HEK293 (cell line): ENCODE data around the gene TEAD4.

Experiments used
- CTCF ChIA-PET: fragments of 350-600 bp; formaldehyde crosslinking; extraction: SDS; loops from one replicate; lab custom pipeline; 2021; ENCODE audit warnings: antibody characterized with exemption; lab: Yijun Ruan, JAX
- POLR2A ChIA-PET: fragments of 300-600 bp; formaldehyde crosslinking; extraction: SDS; loops from one replicate; lab custom pipeline; 2020; ENCODE audit warnings: antibody characterized with exemption, inconsistent platforms; lab: Yijun Ruan, JAX
- H3K27ac ChIP-seq: fragments of 200-500 bp; sonication (Bioruptor generic); 2 replicates; pipeline ENCODE4 v1.5.1; 2014; ENCODE audit warnings: low read depth, low read length, control low read depth, inconsistent platforms; ENCODE audit errors: extremely low read depth
- H3K36me3 ChIP-seq, 2 experiments: fragments of 200-500 bp in 1 of 2; sonication (Bioruptor generic) in 1 of 2; 1 replicate in 1 of 2; 2 replicates in 1 of 2; pipeline ENCODE4 v1.5.1; 2014 to 2017; ENCODE audit warnings: inconsistent platforms in 2 of 2, low read length in 2 of 2; ENCODE audit not compliant: control insufficient read depth in 2 of 2, insufficient read depth in 1 of 2
- H3K4me1 ChIP-seq: fragments of 200-500 bp; sonication (Bioruptor generic); 2 replicates; pipeline ENCODE4 v1.5.1; 2014; ENCODE audit warnings: mild to moderate bottlenecking, low read length, inconsistent platforms; ENCODE audit not compliant: control insufficient read depth, insufficient read depth
- H3K4me3 ChIP-seq: 2 replicates; pipeline ENCODE4 v1.5.1; 2011; ENCODE audit warnings: low read depth, mild to moderate bottlenecking, control low read depth, low read length, moderate library complexity
- H3K9me3 ChIP-seq: fragments of 200-500 bp; sonication (Bioruptor generic); 2 replicates; pipeline ENCODE4 v1.5.1; 2014; ENCODE audit warnings: low read depth, low read length, inconsistent platforms; ENCODE audit not compliant: control insufficient read depth, insufficient read depth
- FEZF1 ChIP-seq: fragments of 450-650 bp; formaldehyde crosslinking; IDR thresholded peaks from 2 replicates; pipeline ENCODE4 v1.5.1; 2016; ENCODE audit warnings: missing biosample characterization, missing genetic modification characterization
- GLIS1 ChIP-seq: fragments of 450-650 bp; formaldehyde crosslinking; IDR thresholded peaks from 2 replicates; pipeline ENCODE4 v1.5.1; 2016; ENCODE audit warnings: missing biosample characterization, missing genetic modification characterization
- IKZF3 ChIP-seq: fragments of 450-650 bp; IDR thresholded peaks from 2 replicates; pipeline ENCODE4 v1.5.0; 2018; ENCODE audit warnings: missing biosample characterization, mild to moderate bottlenecking, missing genetic modification characterization, moderate library complexity
- PATZ1 ChIP-seq: fragments of 450-650 bp; formaldehyde crosslinking; IDR thresholded peaks from 2 replicates; pipeline ENCODE4 v1.5.1; 2016; ENCODE audit warnings: missing biosample characterization, missing genetic modification characterization
- RBAK ChIP-seq: fragments of 450-650 bp; formaldehyde crosslinking; IDR thresholded peaks from 2 replicates; pipeline ENCODE4 v1.5.1; 2016; ENCODE audit warnings: missing biosample characterization, missing genetic modification characterization
- REPIN1 ChIP-seq: fragments of 450-650 bp; formaldehyde crosslinking; IDR thresholded peaks from 2 replicates; pipeline ENCODE4 v1.5.1; 2017; ENCODE audit warnings: missing biosample characterization, missing genetic modification characterization, low read depth
- SP2 ChIP-seq: fragments of 450-650 bp; formaldehyde crosslinking; IDR thresholded peaks from 2 replicates; pipeline ENCODE4 v1.5.1; 2016; ENCODE audit warnings: missing biosample characterization, missing genetic modification characterization
- ZBTB1 ChIP-seq: fragments of 450-650 bp; formaldehyde crosslinking; IDR thresholded peaks from 2 replicates; pipeline ENCODE4 v1.5.1; 2016; ENCODE audit warnings: missing biosample characterization, missing genetic modification characterization
- ZBTB20 ChIP-seq: fragments of 450-650 bp; formaldehyde crosslinking; IDR thresholded peaks from 2 replicates; pipeline ENCODE4 v1.5.1; 2016; ENCODE audit warnings: missing biosample characterization, missing genetic modification characterization
- ZBTB26 ChIP-seq: fragments of 450-650 bp; formaldehyde crosslinking; optimal IDR thresholded peaks from 2 replicates; pipeline ENCODE3; 2016; ENCODE audit warnings: missing biosample characterization, mild to moderate bottlenecking, missing genetic modification characterization
- ZFHX2 ChIP-seq: fragments of 450-650 bp; formaldehyde crosslinking; conservative IDR thresholded peaks from 2 replicates; pipeline ENCODE4 v1.5.1; 2016; ENCODE audit warnings: missing biosample characterization, missing genetic modification characterization
- ZFP37 ChIP-seq: fragments of 450-650 bp; formaldehyde crosslinking; IDR thresholded peaks from 2 replicates; pipeline ENCODE4 v1.5.1; 2016; ENCODE audit warnings: missing biosample characterization, missing genetic modification characterization
- ZNF335 ChIP-seq: fragments of 450-650 bp; formaldehyde crosslinking; conservative IDR thresholded peaks from 2 replicates; pipeline ENCODE4 v1.5.1; 2016; ENCODE audit warnings: missing biosample characterization, missing genetic modification characterization
- ZNF341 ChIP-seq: fragments of 450-650 bp; formaldehyde crosslinking; IDR thresholded peaks from 2 replicates; pipeline ENCODE4; 2016; ENCODE audit warnings: low read depth, missing biosample characterization, missing genetic modification characterization
- ZNF362 ChIP-seq: fragments of 450-650 bp; formaldehyde crosslinking; IDR thresholded peaks from 2 replicates; pipeline ENCODE4 v1.5.1; 2016; ENCODE audit warnings: missing biosample characterization, missing genetic modification characterization
- ZNF398 ChIP-seq: fragments of 450-650 bp; formaldehyde crosslinking; IDR thresholded peaks from 2 replicates; pipeline ENCODE4 v1.5.1; 2017; ENCODE audit warnings: missing biosample characterization, missing genetic modification characterization
- ZNF423 ChIP-seq: fragments of 450-650 bp; formaldehyde crosslinking; IDR thresholded peaks from 2 replicates; pipeline ENCODE4 v1.5.1; 2016; ENCODE audit warnings: missing biosample characterization, missing genetic modification characterization
- ZNF501 ChIP-seq: fragments of 450-650 bp; formaldehyde crosslinking; IDR thresholded peaks from 2 replicates; pipeline ENCODE4 v1.5.1; 2016; ENCODE audit warnings: missing biosample characterization, missing genetic modification characterization
- ZNF514 ChIP-seq: fragments of 450-650 bp; formaldehyde crosslinking; IDR thresholded peaks from 2 replicates; pipeline ENCODE4 v1.5.1; 2016; ENCODE audit warnings: missing biosample characterization, missing genetic modification characterization
- ZNF600 ChIP-seq: fragments of 450-650 bp; formaldehyde crosslinking; IDR thresholded peaks from 2 replicates; pipeline ENCODE4 v1.5.1; 2016; ENCODE audit warnings: missing biosample characterization, missing genetic modification characterization
- ZNF677 ChIP-seq: fragments of 450-650 bp; IDR thresholded peaks from 2 replicates; pipeline ENCODE4 v1.5.0; 2018; ENCODE audit warnings: missing biosample characterization, mild to moderate bottlenecking, missing genetic modification characterization, moderate library complexity
- ZSCAN4 ChIP-seq: fragments of 450-650 bp; formaldehyde crosslinking; IDR thresholded peaks from 2 replicates; pipeline ENCODE4 v1.5.1; 2017; ENCODE audit warnings: missing biosample characterization, missing genetic modification characterization

Gene TEAD4

GRCh38 chr12:2958432-2959191, 585 bp upstream of the TEAD4 start (continued):
- TF ChIP-seq ZSCAN4 (tag by site-specific recombination): no peak

- Histone ChIP-seq H3K4me3 (peak overlapping the region; percentile 58), H3K36me3 (no peaks in the 10 kb centered on the region; a peak in 1 of 3 replicates), H3K27ac (peak overlapping the region; percentile 93), H3K4me1 (peaks cover 7% of the 10 kb centered on the region; the same call in 1 of the 2 replicates), H3K9me3 (no peaks in the 10 kb centered on the region)
- ChIA-PET POLR2A (interaction anchor here (0.6 to 1.2 kb wide), 4 partner anchors 8 to 75 kb away, joined by 3 to 4 read pairs (median 3); no protein-coding TSS in a partner anchor), CTCF (interaction anchor here (0.6 to 0.7 kb wide), 2 partner anchors 364 to 990 kb away, joined by 5 to 9 read pairs; no protein-coding TSS in a partner anchor)
- TF ChIP-seq RBAK (tag by site-specific recombination): no peak
- peak; percentile 90 for TF ChIP-seq ZNF341 (tag by site-specific recombination)
- peak; percentile 27; the same call in 1 of the 2 replicates for TF ChIP-seq ZNF677 (tag by site-specific recombination)
- TF ChIP-seq ZNF362 (tag by site-specific recombination): no peak
- peak; percentile 89 for TF ChIP-seq ZNF335 (tag by site-specific recombination)
- TF ChIP-seq ZNF423 (tag by site-specific recombination): peak; percentile 59; the same call in 1 of the 2 replicates
- TF ChIP-seq ZFP37 (tag by site-specific recombination): 0 out of 2 replicates have a peak, but pooled peaks have one; percentile 60
- peak; percentile 78; the same call in 1 of the 2 replicates for TF ChIP-seq ZBTB20 (tag by site-specific recombination)
- TF ChIP-seq IKZF3 (tag by site-specific recombination): peak; percentile 40
- TF ChIP-seq ZBTB26 (tag by site-specific recombination): peak; percentile 92
- peak; percentile 70 for TF ChIP-seq FEZF1 (tag by site-specific recombination)
- TF ChIP-seq ZFHX2 (tag by site-specific recombination): no peak
- TF ChIP-seq REPIN1 (tag by site-specific recombination): no peak
- peak; percentile 73; the same call in 1 of the 2 replicates for TF ChIP-seq ZNF501
- no peak for TF ChIP-seq ZNF514 (tag by site-specific recombination)
- TF ChIP-seq GLIS1 (tag by site-specific recombination): peak; percentile 85
- 0 out of 2 replicates have a peak, but pooled peaks have one; percentile 57 for TF ChIP-seq ZNF600 (tag by site-specific recombination)
- TF ChIP-seq ZBTB1: 0 out of 2 replicates have a peak, but pooled peaks have one; percentile 49
- peak; percentile 77 for TF ChIP-seq SP2 (tag by site-specific recombination)
- peak; percentile 74 for TF ChIP-seq PATZ1
- TF ChIP-seq ZNF398 (tag by site-specific recombination): peak; percentile 72
Measured at GRCh38 chr12:2959505-2960389, 550 bp downstream of the TEAD4 start.
